PFSK-1 (cell line): ENCODE measurements around the gene LTBP2.

Source experiments
- TAF1 ChIP-seq: IDR thresholded peaks from 2 replicates; pipeline ENCODE4 v1.6.1; 2012; ENCODE audit warnings: low read length, control low read depth, borderline replicate concordance; ENCODE audit not compliant: insufficient read depth
- TF ChIP-seq, protein P1 (sequence below), 2 experiments: IDR thresholded peaks; 2 replicates each; pipeline versions ENCODE4 v1.6.1 to v1.8.0; 2011 to 2012; ENCODE audit warnings: low read depth in 2 of 2, low read length in 2 of 2, control low read depth in 1 of 2, inconsistent platforms in 1 of 2, mild to moderate bottlenecking in 1 of 2, moderate library complexity in 1 of 2; ENCODE audit not compliant: insufficient read depth in 1 of 2

DNA sequence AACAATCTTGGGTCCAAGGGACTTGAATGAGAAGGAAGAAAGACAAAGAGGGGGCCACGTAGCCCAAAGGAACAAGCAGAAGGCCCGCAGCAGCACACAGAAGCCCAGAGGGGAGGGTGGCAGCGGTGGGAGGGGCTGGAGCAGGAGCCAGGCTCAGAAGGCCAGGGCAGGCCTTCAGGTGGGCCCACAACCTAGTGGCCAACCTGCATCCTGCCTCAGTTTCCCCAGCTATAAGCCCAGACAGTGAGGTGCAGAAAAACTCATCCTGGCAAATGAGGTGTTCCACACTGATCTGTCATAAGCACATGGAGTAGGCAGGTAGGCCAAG, 34.1 kb downstream of the LTBP2 start:
- TF ChIP-seq TAF1: no peak
- TF ChIP-seq, protein P1, sequence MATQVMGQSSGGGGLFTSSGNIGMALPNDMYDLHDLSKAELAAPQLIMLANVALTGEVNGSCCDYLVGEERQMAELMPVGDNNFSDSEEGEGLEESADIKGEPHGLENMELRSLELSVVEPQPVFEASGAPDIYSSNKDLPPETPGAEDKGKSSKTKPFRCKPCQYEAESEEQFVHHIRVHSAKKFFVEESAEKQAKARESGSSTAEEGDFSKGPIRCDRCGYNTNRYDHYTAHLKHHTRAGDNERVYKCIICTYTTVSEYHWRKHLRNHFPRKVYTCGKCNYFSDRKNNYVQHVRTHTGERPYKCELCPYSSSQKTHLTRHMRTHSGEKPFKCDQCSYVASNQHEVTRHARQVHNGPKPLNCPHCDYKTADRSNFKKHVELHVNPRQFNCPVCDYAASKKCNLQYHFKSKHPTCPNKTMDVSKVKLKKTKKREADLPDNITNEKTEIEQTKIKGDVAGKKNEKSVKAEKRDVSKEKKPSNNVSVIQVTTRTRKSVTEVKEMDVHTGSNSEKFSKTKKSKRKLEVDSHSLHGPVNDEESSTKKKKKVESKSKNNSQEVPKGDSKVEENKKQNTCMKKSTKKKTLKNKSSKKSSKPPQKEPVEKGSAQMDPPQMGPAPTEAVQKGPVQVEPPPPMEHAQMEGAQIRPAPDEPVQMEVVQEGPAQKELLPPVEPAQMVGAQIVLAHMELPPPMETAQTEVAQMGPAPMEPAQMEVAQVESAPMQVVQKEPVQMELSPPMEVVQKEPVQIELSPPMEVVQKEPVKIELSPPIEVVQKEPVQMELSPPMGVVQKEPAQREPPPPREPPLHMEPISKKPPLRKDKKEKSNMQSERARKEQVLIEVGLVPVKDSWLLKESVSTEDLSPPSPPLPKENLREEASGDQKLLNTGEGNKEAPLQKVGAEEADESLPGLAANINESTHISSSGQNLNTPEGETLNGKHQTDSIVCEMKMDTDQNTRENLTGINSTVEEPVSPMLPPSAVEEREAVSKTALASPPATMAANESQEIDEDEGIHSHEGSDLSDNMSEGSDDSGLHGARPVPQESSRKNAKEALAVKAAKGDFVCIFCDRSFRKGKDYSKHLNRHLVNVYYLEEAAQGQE (IDR thresholded peaks at IDR 0.05; ENCODE audit: insufficient read depth in 1 of 2, low read depth in 2 of 2, low read length in 2 of 2): no peak
